ENCODE measurements around the gene LBH.

LBH gene

GRCh38 chr2:30218338-30218713 is 13.0 kb upstream of the LBH start:
- TF ChIP-seq PKNOX1 (IDR thresholded peaks at IDR 0.05): no peak
- no peak for TF ChIP-seq FOXA1 (IDR thresholded peaks at IDR 0.05)
- CTCF ChIA-PET: interaction anchor here (0.9 kb wide), 1 partner anchor 493 kb away, joined by 3 read pairs; no protein-coding TSS in a partner anchor
- DNase-seq (ENCODE audit: extremely low spot score): no peak
- POLR2A ChIA-PET: no interaction called here

GRCh38 chr2:30218814-30219213 is 12.5 kb upstream of the LBH start:
- no peak for TF ChIP-seq SUZ12 (IDR thresholded peaks at IDR 0.05)
- TF ChIP-seq FOXM1 (IDR thresholded peaks at IDR 0.05; ENCODE audit: borderline replicate concordance): no peak
- no peak for TF ChIP-seq LEF1 (IDR thresholded peaks at IDR 0.05; ENCODE audit: borderline replicate concordance)
- TF ChIP-seq BHLHE40 (IDR thresholded peaks at IDR 0.05; ENCODE audit: borderline replicate concordance): no peak
- no peak for TF ChIP-seq ZNF384 (IDR thresholded peaks at IDR 0.05)
- no peak for TF ChIP-seq FOXA1 (IDR thresholded peaks at IDR 0.05)
- TF ChIP-seq ARNT (IDR thresholded peaks at IDR 0.05): no peak
- TF ChIP-seq L3MBTL2 (conservative IDR thresholded peaks at IDR 0.05): no peak
- TF ChIP-seq PKNOX1 (IDR thresholded peaks at IDR 0.05): no peak
- TF ChIP-seq SP1 (IDR thresholded peaks at IDR 0.05): no peak
- no peak for TF ChIP-seq ELF4 (IDR thresholded peaks at IDR 0.05)
- TF ChIP-seq CTBP1 (IDR thresholded peaks at IDR 0.05; ENCODE audit: borderline replicate concordance): no peak
- POLR2A ChIA-PET: no interaction called here
- DNase-seq (ENCODE audit: extremely low spot score): no peak
- CTCF ChIA-PET: interaction anchor here (0.9 kb wide), 1 partner anchor 492 kb away, joined by 3 read pairs; no protein-coding TSS in a partner anchor

- ChIA-PET CTCF (interaction anchor here (0.6 to 1.9 kb wide), 2 partner anchors 486 to 491 kb away, joined by 3 to 6 read pairs; no protein-coding TSS in a partner anchor), POLR2A (interaction anchor here (1.6 kb wide), 1 partner anchor 12 kb away, joined by 5 read pairs; no protein-coding TSS in a partner anchor)
- TF ChIP-seq SUZ12 (IDR thresholded peaks at IDR 0.05) (no peak), HDGF (IDR thresholded peaks at IDR 0.05; ENCODE audit: borderline replicate concordance) (no peak), ZNF384 (IDR thresholded peaks at IDR 0.05) (no peak), FOXK2 (IDR thresholded peaks at IDR 0.05) (no peak), ARNT (IDR thresholded peaks at IDR 0.05) (no peak), PKNOX1 (IDR thresholded peaks at IDR 0.05) (no peak), ELF4 (IDR thresholded peaks at IDR 0.05) (no peak), TARDBP (IDR thresholded peaks at IDR 0.05) (no peak), NFRKB (IDR thresholded peaks at IDR 0.05) (no peak), L3MBTL2 (conservative IDR thresholded peaks at IDR 0.05) (no peak), LEF1 (IDR thresholded peaks at IDR 0.05; ENCODE audit: borderline replicate concordance) (no peak), SP1 (IDR thresholded peaks at IDR 0.05) (no peak), CTBP1 (IDR thresholded peaks at IDR 0.05; ENCODE audit: borderline replicate concordance) (no peak), BHLHE40 (IDR thresholded peaks at IDR 0.05; ENCODE audit: borderline replicate concordance) (no peak), FOXA1 (IDR thresholded peaks at IDR 0.05) (no peak), FOXM1 (IDR thresholded peaks at IDR 0.05; ENCODE audit: borderline replicate concordance) (no peak)
- DNase-seq (ENCODE audit: extremely low spot score): no peak
Observed at GRCh38 chr2:30219886-30220875, 11.2 kb upstream of the LBH start.

- DNase-seq (ENCODE audit: extremely low spot score): no peak
- ChIA-PET POLR2A (no interaction called here), CTCF (interaction anchor here (1.9 kb wide), 1 partner anchor 490 kb away, joined by 6 read pairs; no protein-coding TSS in a partner anchor)
- TF ChIP-seq ELF4 (IDR thresholded peaks at IDR 0.05) (no peak), SUZ12 (IDR thresholded peaks at IDR 0.05) (no peak), FOXK2 (IDR thresholded peaks at IDR 0.05) (no peak), NFRKB (IDR thresholded peaks at IDR 0.05) (no peak), FOXM1 (IDR thresholded peaks at IDR 0.05; ENCODE audit: borderline replicate concordance) (no peak), FOXA1 (IDR thresholded peaks at IDR 0.05) (no peak), ZNF384 (IDR thresholded peaks at IDR 0.05) (no peak), HDGF (IDR thresholded peaks at IDR 0.05; ENCODE audit: borderline replicate concordance) (no peak), ARNT (IDR thresholded peaks at IDR 0.05) (no peak)
Observed at GRCh38 chr2:30221531-30221930, 9.8 kb upstream of the LBH start.

GRCh38 chr2:30222031-30222430 is 9.3 kb upstream of the LBH start:
- TF ChIP-seq NFRKB (IDR thresholded peaks at IDR 0.05): no peak
- ChIA-PET POLR2A (no interaction called here), CTCF (interaction anchor here (1.9 kb wide), 1 partner anchor 489 kb away, joined by 6 read pairs; no protein-coding TSS in a partner anchor)
- no peak for DNase-seq (ENCODE audit: extremely low spot score)

GRCh38 chr2:30222636-30223360 is 8.5 kb upstream of the LBH start:
- CTCF ChIA-PET: interaction anchor here (1.1 kb wide), 1 partner anchor 20 kb away, joined by 3 read pairs; no protein-coding TSS in a partner anchor
- no peak for DNase-seq (ENCODE audit: extremely low spot score)
- TF ChIP-seq SUZ12 (IDR thresholded peaks at IDR 0.05) (no peak), ZNF384 (IDR thresholded peaks at IDR 0.05) (no peak), NFRKB (IDR thresholded peaks at IDR 0.05) (no peak), L3MBTL2 (conservative IDR thresholded peaks at IDR 0.05) (no peak), SP1 (IDR thresholded peaks at IDR 0.05) (no peak), ELF4 (IDR thresholded peaks at IDR 0.05) (no peak), BHLHE40 (IDR thresholded peaks at IDR 0.05; ENCODE audit: borderline replicate concordance) (no peak), FOXK2 (IDR thresholded peaks at IDR 0.05) (no peak), FOXA1 (IDR thresholded peaks at IDR 0.05) (no peak), FOXM1 (IDR thresholded peaks at IDR 0.05; ENCODE audit: borderline replicate concordance) (no peak), TARDBP (IDR thresholded peaks at IDR 0.05) (no peak), ARNT (IDR thresholded peaks at IDR 0.05) (no peak)
- POLR2A ChIA-PET: no interaction called here

Measured in HEK293T (cell line).